HEK293 (cell line): ENCODE measurements around the gene M6PR.

Source experiments
- CTCF ChIA-PET: fragments of 350-600 bp; formaldehyde crosslinking; extraction: SDS; loops from one replicate; lab custom pipeline; 2021; ENCODE audit warnings: antibody characterized with exemption; lab: Yijun Ruan, JAX
- POLR2A ChIA-PET: fragments of 300-600 bp; formaldehyde crosslinking; extraction: SDS; loops from one replicate; lab custom pipeline; 2020; ENCODE audit warnings: antibody characterized with exemption, inconsistent platforms; lab: Yijun Ruan, JAX
- H3K27ac ChIP-seq: fragments of 200-500 bp; sonication (Bioruptor generic); 2 replicates; pipeline ENCODE4 v1.5.1; 2014; ENCODE audit warnings: low read depth, low read length, control low read depth, inconsistent platforms; ENCODE audit errors: extremely low read depth
- H3K36me3 ChIP-seq, 2 experiments: fragments of 200-500 bp in 1 of 2; sonication (Bioruptor generic) in 1 of 2; 1 replicate in 1 of 2; 2 replicates in 1 of 2; pipeline ENCODE4 v1.5.1; 2014 to 2017; ENCODE audit warnings: inconsistent platforms in 2 of 2, low read length in 2 of 2; ENCODE audit not compliant: control insufficient read depth in 2 of 2, insufficient read depth in 1 of 2
- H3K4me1 ChIP-seq: fragments of 200-500 bp; sonication (Bioruptor generic); 2 replicates; pipeline ENCODE4 v1.5.1; 2014; ENCODE audit warnings: mild to moderate bottlenecking, low read length, inconsistent platforms; ENCODE audit not compliant: control insufficient read depth, insufficient read depth
- H3K4me3 ChIP-seq: 2 replicates; pipeline ENCODE4 v1.5.1; 2011; ENCODE audit warnings: low read depth, mild to moderate bottlenecking, control low read depth, low read length, moderate library complexity
- H3K9me3 ChIP-seq: fragments of 200-500 bp; sonication (Bioruptor generic); 2 replicates; pipeline ENCODE4 v1.5.1; 2014; ENCODE audit warnings: low read depth, low read length, inconsistent platforms; ENCODE audit not compliant: control insufficient read depth, insufficient read depth
- HIC1 ChIP-seq: fragments of 450-650 bp; formaldehyde crosslinking; IDR thresholded peaks from 2 replicates; pipeline ENCODE4 v1.5.1; 2016; ENCODE audit warnings: missing biosample characterization, missing genetic modification characterization
- KLF9 ChIP-seq: fragments of 450-650 bp; formaldehyde crosslinking; IDR thresholded peaks from 2 replicates; pipeline ENCODE4 v1.5.1; 2016; ENCODE audit warnings: missing biosample characterization, missing genetic modification characterization, low read depth
- MZF1 ChIP-seq: fragments of 450-650 bp; formaldehyde crosslinking; IDR thresholded peaks from 2 replicates; pipeline ENCODE4 v1.5.1; 2017; ENCODE audit warnings: missing biosample characterization, missing genetic modification characterization, borderline replicate concordance
- PRDM1 ChIP-seq: fragments of 450-650 bp; formaldehyde crosslinking; IDR thresholded peaks from 2 replicates; pipeline ENCODE4; 2016; ENCODE audit warnings: missing biosample characterization, missing genetic modification characterization
- REPIN1 ChIP-seq: fragments of 450-650 bp; formaldehyde crosslinking; IDR thresholded peaks from 2 replicates; pipeline ENCODE4 v1.5.1; 2017; ENCODE audit warnings: missing biosample characterization, missing genetic modification characterization, low read depth
- SETDB1 ChIP-seq: IDR thresholded peaks from one replicate; pipeline ENCODE4 v1.6.1; 2017; ENCODE audit warnings: mild to moderate bottlenecking, low read length, moderate library complexity, mixed read lengths; ENCODE audit not compliant: insufficient read length
- YY1 ChIP-seq: fragments of 450-650 bp; formaldehyde crosslinking; IDR thresholded peaks from 2 replicates; pipeline ENCODE4 v1.5.1; 2018; ENCODE audit warnings: missing biosample characterization, missing genetic modification characterization
- ZFP37 ChIP-seq: fragments of 450-650 bp; formaldehyde crosslinking; IDR thresholded peaks from 2 replicates; pipeline ENCODE4 v1.5.1; 2016; ENCODE audit warnings: missing biosample characterization, missing genetic modification characterization
- ZNF202 ChIP-seq: fragments of 450-650 bp; formaldehyde crosslinking; IDR thresholded peaks from 2 replicates; pipeline ENCODE4 v1.5.1; 2016; ENCODE audit warnings: missing biosample characterization, missing genetic modification characterization, borderline replicate concordance
- ZNF223 ChIP-seq: fragments of 450-650 bp; formaldehyde crosslinking; IDR thresholded peaks from 2 replicates; pipeline ENCODE4 v1.5.1; 2016; ENCODE audit warnings: missing biosample characterization, missing genetic modification characterization
- ZNF311 ChIP-seq: fragments of 450-650 bp; formaldehyde crosslinking; IDR thresholded peaks from 2 replicates; pipeline ENCODE4 v1.5.1; 2017; ENCODE audit warnings: missing biosample characterization, missing genetic modification characterization, borderline replicate concordance
- ZNF350 ChIP-seq: fragments of 450-650 bp; formaldehyde crosslinking; IDR thresholded peaks from 2 replicates; pipeline ENCODE4 v1.5.0; 2017; ENCODE audit warnings: missing biosample characterization, mild to moderate bottlenecking, missing genetic modification characterization
- ZNF391 ChIP-seq: fragments of 450-650 bp; formaldehyde crosslinking; IDR thresholded peaks from 2 replicates; pipeline ENCODE4 v1.5.1; 2016; ENCODE audit warnings: low read depth, missing biosample characterization, missing genetic modification characterization, borderline replicate concordance
- ZNF544 ChIP-seq: fragments of 450-650 bp; formaldehyde crosslinking; IDR thresholded peaks from 2 replicates; pipeline ENCODE4 v1.5.0; 2017; ENCODE audit warnings: missing biosample characterization, missing genetic modification characterization
- ZNF654 ChIP-seq: fragments of 450-650 bp; formaldehyde crosslinking; IDR thresholded peaks from 2 replicates; pipeline ENCODE4 v1.5.1; 2016; ENCODE audit warnings: low read depth, missing biosample characterization, missing genetic modification characterization
- ZNF747 ChIP-seq: fragments of 450-650 bp; formaldehyde crosslinking; IDR thresholded peaks from 2 replicates; pipeline ENCODE4 v1.5.1; 2016; ENCODE audit warnings: missing biosample characterization, missing genetic modification characterization
- ZNF776 ChIP-seq: fragments of 450-650 bp; formaldehyde crosslinking; IDR thresholded peaks from 2 replicates; pipeline ENCODE4 v1.5.0; 2017; ENCODE audit warnings: missing biosample characterization, missing genetic modification characterization, borderline replicate concordance
- ZNF830 ChIP-seq: fragments of 450-650 bp; IDR thresholded peaks from 2 replicates; pipeline ENCODE4 v1.5.0; 2018; ENCODE audit warnings: missing biosample characterization, missing genetic modification characterization, low read depth, mild to moderate bottlenecking, moderate library complexity
- ZSCAN30 ChIP-seq: fragments of 450-650 bp; IDR thresholded peaks from 2 replicates; pipeline ENCODE4 v1.5.1; 2018; ENCODE audit warnings: missing biosample characterization, mild to moderate bottlenecking, missing genetic modification characterization, moderate library complexity
- ZXDB ChIP-seq: fragments of 450-650 bp; formaldehyde crosslinking; IDR thresholded peaks from 2 replicates; pipeline ENCODE4 v1.5.1; 2016; ENCODE audit warnings: missing biosample characterization, missing genetic modification characterization
- TF ChIP-seq, protein P1 (sequence below): fragments of 450-650 bp; formaldehyde crosslinking; IDR thresholded peaks from 2 replicates; pipeline ENCODE4 v1.5.1; 2016; ENCODE audit warnings: missing biosample characterization, missing genetic modification characterization
- TF ChIP-seq, protein P2 (sequence below): fragments of 450-650 bp; IDR thresholded peaks from 2 replicates; pipeline ENCODE4 v1.5.1; 2018; ENCODE audit warnings: missing biosample characterization, missing genetic modification characterization
- TF ChIP-seq, protein P3 (sequence below): sonication (generic); formaldehyde crosslinking; IDR thresholded peaks from 2 replicates; pipeline ENCODE4 v1.8.1; 2022; ENCODE audit warnings: mild to moderate bottlenecking, moderate library complexity, missing genetic modification reagents
- TF ChIP-seq, protein P4 (sequence below): fragments of 450-650 bp; formaldehyde crosslinking; IDR thresholded peaks from 2 replicates; pipeline ENCODE4 v1.5.1; 2016; ENCODE audit warnings: missing biosample characterization, missing genetic modification characterization
- TF ChIP-seq, protein P5 (sequence below): fragments of 450-650 bp; formaldehyde crosslinking; IDR thresholded peaks from 2 replicates; pipeline ENCODE4 v1.5.1; 2017; ENCODE audit warnings: missing biosample characterization, missing genetic modification characterization
- TF ChIP-seq, protein P6 (sequence below): fragments of 450-650 bp; formaldehyde crosslinking; IDR thresholded peaks from 2 replicates; pipeline ENCODE4 v1.5.1; 2016; ENCODE audit warnings: missing biosample characterization, missing genetic modification characterization, borderline replicate concordance

The M6PR gene

GRCh38 chr12:8960176-8960575 lies 10.7 kb upstream of the M6PR start:
- Histone ChIP-seq H3K36me3 (no peaks in the 10 kb centered on the region; a peak in 1 of 3 replicates), H3K4me3 (no peak overlapping the region), H3K9me3 (no peaks in the 10 kb centered on the region), H3K27ac (no peak overlapping the region), H3K4me1 (no peaks in the 10 kb centered on the region)
- CTCF ChIA-PET, result interaction anchor here (0.8 to 1.2 kb wide), 2 partner anchors 10 to 79 kb away, joined by 3 read pairs; no protein-coding TSS in a partner anchor
- TF ChIP-seq ZFP37 (tag by site-specific recombination) (no peak), ZNF202 (tag by site-specific recombination) (no peak), YY1 (no peak), ZNF223 (tag by site-specific recombination) (no peak), ZXDB (tag by site-specific recombination) (no peak), ZNF830 (tag by site-specific recombination) (no peak), SETDB1 (no peak), KLF9 (tag by site-specific recombination) (no peak), ZNF391 (tag by site-specific recombination) (no peak), ZNF654 (no peak), REPIN1 (tag by site-specific recombination) (no peak), PRDM1 (no peak), ZNF776 (no peak)
- TF ChIP-seq, protein P1, sequence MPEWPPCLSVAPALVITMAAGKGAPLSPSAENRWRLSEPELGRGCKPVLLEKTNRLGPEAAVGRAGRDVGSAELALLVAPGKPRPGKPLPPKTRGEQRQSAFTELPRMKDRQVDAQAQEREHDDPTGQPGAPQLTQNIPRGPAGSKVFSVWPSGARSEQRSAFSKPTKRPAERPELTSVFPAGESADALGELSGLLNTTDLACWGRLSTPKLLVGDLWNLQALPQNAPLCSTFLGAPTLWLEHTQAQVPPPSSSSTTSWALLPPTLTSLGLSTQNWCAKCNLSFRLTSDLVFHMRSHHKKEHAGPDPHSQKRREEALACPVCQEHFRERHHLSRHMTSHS (tag by site-specific recombination), result no peak
- TF ChIP-seq, protein P2, sequence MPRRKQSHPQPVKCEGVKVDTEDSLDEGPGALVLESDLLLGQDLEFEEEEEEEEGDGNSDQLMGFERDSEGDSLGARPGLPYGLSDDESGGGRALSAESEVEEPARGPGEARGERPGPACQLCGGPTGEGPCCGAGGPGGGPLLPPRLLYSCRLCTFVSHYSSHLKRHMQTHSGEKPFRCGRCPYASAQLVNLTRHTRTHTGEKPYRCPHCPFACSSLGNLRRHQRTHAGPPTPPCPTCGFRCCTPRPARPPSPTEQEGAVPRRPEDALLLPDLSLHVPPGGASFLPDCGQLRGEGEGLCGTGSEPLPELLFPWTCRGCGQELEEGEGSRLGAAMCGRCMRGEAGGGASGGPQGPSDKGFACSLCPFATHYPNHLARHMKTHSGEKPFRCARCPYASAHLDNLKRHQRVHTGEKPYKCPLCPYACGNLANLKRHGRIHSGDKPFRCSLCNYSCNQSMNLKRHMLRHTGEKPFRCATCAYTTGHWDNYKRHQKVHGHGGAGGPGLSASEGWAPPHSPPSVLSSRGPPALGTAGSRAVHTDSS (tag by site-specific recombination), result no peak
- TF ChIP-seq, protein P3, sequence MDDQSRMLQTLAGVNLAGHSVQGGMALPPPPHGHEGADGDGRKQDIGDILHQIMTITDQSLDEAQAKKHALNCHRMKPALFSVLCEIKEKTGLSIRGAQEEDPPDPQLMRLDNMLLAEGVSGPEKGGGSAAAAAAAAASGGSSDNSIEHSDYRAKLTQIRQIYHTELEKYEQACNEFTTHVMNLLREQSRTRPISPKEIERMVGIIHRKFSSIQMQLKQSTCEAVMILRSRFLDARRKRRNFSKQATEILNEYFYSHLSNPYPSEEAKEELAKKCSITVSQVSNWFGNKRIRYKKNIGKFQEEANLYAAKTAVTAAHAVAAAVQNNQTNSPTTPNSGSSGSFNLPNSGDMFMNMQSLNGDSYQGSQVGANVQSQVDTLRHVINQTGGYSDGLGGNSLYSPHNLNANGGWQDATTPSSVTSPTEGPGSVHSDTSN (CRISPR knock-in tag), result no peak
- POLR2A ChIA-PET, result no interaction called here

DNA sequence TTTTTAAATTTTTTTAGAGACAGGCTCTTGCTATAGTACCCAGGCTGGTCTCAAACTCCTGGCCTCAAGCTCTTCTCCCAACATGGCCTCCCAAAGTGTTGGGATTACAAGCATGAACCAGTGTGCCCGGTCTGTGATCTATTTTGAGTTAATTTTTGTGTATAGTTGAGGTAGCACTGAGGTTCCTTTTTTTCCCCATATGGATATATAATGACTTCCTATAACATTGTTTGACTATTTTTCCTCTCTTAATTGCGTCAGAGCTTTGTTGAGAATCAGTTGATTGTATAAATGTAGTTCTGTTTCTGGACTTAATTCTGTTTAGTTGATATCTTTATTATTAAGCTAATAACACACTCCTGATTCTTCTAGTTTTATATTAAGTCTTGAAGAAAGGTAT lies 8.6 kb upstream of the M6PR start:
- no peak overlapping the region for H3K27ac ChIP-seq
- H3K4me3 ChIP-seq, result no peak overlapping the region
- ChIA-PET POLR2A (no interaction called here), CTCF (interaction anchor here (0.6 to 0.7 kb wide), 3 partner anchors 92 to 317 kb away, joined by 3 to 4 read pairs (median 4); no protein-coding TSS in a partner anchor)
- H3K36me3 ChIP-seq, result peaks cover 0 to 7% of the 10 kb centered on the region in 2 experiments; a peak in 2 of 3 replicates
- H3K4me1 ChIP-seq, result no peaks in the 10 kb centered on the region
- H3K9me3 ChIP-seq, result no peaks in the 10 kb centered on the region
- TF ChIP-seq ZNF311 (no peak), MZF1 (tag by site-specific recombination) (no peak), ZNF350 (tag by site-specific recombination) (no peak), HIC1 (tag by site-specific recombination) (no peak), ZNF747 (no peak), ZNF544 (tag by site-specific recombination) (no peak), ZSCAN30 (tag by site-specific recombination) (no peak), ZNF223 (tag by site-specific recombination) (no peak)
- TF ChIP-seq, protein P4, sequence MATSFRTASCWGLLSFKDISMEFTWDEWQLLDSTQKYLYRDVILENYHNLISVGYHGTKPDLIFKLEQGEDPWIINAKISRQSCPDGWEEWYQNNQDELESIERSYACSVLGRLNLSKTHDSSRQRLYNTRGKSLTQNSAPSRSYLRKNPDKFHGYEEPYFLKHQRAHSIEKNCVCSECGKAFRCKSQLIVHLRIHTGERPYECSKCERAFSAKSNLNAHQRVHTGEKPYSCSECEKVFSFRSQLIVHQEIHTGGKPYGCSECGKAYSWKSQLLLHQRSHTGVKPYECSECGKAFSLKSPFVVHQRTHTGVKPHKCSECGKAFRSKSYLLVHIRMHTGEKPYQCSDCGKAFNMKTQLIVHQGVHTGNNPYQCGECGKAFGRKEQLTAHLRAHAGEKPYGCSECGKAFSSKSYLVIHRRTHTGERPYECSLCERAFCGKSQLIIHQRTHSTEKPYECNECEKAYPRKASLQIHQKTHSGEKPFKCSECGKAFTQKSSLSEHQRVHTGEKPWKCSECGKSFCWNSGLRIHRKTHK (tag by site-specific recombination), result no peak
- TF ChIP-seq, protein P5, sequence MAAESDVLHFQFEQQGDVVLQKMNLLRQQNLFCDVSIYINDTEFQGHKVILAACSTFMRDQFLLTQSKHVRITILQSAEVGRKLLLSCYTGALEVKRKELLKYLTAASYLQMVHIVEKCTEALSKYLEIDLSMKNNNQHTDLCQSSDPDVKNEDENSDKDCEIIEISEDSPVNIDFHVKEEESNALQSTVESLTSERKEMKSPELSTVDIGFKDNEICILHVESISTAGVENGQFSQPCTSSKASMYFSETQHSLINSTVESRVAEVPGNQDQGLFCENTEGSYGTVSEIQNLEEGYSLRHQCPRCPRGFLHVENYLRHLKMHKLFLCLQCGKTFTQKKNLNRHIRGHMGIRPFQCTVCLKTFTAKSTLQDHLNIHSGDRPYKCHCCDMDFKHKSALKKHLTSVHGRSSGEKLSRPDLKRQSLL (tag by site-specific recombination), result no peak
- TF ChIP-seq, protein P6, sequence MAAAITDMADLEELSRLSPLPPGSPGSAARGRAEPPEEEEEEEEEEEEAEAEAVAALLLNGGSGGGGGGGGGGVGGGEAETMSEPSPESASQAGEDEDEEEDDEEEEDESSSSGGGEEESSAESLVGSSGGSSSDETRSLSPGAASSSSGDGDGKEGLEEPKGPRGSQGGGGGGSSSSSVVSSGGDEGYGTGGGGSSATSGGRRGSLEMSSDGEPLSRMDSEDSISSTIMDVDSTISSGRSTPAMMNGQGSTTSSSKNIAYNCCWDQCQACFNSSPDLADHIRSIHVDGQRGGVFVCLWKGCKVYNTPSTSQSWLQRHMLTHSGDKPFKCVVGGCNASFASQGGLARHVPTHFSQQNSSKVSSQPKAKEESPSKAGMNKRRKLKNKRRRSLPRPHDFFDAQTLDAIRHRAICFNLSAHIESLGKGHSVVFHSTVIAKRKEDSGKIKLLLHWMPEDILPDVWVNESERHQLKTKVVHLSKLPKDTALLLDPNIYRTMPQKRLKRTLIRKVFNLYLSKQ (tag by site-specific recombination), result no peak
